Erythroblast (primary cell): ENCODE data around the gene SLC2A6.

Source experiments
- GATA1 ChIP-seq: IDR thresholded peaks from 2 replicates; pipeline ENCODE4 v1.6.1; 2011; ENCODE audit warnings: low read depth, mild to moderate bottlenecking, control low read depth, low read length, moderate library complexity
- POLR2A ChIP-seq: IDR thresholded peaks from 2 replicates; pipeline ENCODE4 v1.6.1; 2011; ENCODE audit warnings: mild to moderate bottlenecking, low read length

DNA sequence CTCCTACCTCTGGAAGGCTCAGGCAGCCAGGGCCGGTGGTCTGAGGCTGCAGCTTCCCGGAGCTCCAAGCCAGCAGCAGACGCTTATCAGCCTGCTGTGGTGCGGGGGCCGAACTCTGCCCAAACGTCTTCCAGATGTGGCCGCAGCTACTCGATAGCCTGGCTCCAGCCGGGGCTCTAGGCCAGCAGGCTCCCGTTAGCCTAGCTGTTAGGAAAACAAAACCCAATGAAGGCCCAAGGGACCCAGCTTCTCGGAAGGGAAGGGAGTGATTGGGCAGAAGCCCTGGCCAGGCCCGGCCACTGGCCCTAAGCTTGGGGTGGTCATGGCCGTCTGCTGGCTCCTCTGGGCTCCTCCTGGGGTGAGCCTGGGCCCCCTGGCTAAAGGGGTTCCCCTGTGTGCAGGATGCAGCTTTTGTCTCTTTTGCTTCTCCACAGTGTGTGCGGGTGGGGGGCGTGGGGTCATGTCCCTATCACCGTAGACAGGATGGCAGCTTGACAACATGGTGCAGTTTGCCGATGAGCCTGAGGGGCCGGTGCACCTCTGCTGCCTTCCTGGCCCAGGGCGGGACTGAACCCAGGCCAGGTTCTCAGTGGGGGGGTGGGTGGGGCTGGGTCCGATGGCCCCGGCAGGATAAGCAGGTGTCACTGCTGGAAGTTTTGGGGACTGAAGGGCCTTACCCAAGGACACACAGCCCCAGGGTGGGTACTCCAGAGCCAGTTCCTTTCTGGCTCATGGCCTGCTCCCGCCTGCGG lies 27.2 kb upstream of the SLC2A6 start:
- no peak for TF ChIP-seq POLR2A
- TF ChIP-seq GATA1 = no peak
